ENCODE data around the gene SLAIN2.

The SLAIN2 gene

GRCh38 chr4:48372272-48372671, 30.9 kb downstream of the SLAIN2 start:
- Mint-ChIP-seq H3K4me1 (peaks cover 45% of the 10 kb centered on the region), H3K9me3 (no peaks in the 10 kb centered on the region), H3K4me3 (no peak overlapping the region), H3K36me3 (peaks cover 21% of the 10 kb centered on the region), H3K27ac (no peak overlapping the region)
- ATAC-seq (no peak), DNase-seq (ENCODE audit: low spot score in 2 of 2) (no peak)

DNA sequence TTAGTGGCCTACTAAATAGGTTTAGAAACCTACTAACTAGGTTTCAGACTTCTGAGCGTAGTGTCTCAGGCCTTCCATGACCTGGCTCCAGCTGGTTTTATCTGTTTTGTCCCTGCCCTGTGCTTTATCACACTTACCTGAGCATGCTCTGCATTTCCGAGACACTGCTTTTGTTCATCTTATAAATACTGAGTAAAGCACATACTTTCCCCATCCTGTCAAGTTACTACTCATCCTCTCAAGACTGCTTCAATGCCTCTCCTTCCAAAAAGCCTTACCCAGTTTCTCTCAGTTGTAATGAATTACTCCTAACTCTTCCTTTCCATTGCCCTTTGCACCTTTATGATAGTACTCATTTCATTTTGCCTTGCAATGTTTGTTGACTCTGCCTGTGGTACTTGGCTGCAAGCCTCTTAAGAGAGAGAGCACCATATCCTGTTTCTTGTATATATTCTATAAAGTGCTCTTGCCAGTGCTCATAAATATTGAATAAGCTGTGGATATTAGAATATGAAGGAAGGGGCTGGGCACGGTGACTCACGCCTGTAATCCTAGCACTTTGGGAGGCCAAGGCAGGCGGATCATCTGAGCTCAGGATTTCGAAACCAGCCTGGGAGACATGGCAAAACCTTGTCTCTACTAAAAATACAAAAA, 34.4 kb downstream of the SLAIN2 start:
- no peak overlapping the region for H3K4me3 Mint-ChIP-seq
- H3K4me1 Mint-ChIP-seq, result peaks cover 26% of the 10 kb centered on the region
- ATAC-seq (no peak), DNase-seq (ENCODE audit: low spot score in 2 of 2) (no peak)
- H3K36me3 Mint-ChIP-seq, result peaks cover 49% of the 10 kb centered on the region
- peak overlapping the region; percentile 6 for H3K27ac Mint-ChIP-seq
- no peaks in the 10 kb centered on the region for H3K9me3 Mint-ChIP-seq

- Mint-ChIP-seq H3K36me3 (peaks cover 74% of the 10 kb centered on the region), H3K9me3 (no peaks in the 10 kb centered on the region), H3K4me3 (no peak overlapping the region), H3K4me1 (peaks cover 11% of the 10 kb centered on the region), H3K27ac (no peak overlapping the region)
- DNase-seq (ENCODE audit: low spot score in 2 of 2) (no peak), ATAC-seq (no peak)
Measured at GRCh38 chr4:48379587-48380180, 38.4 kb downstream of the SLAIN2 start.

DNA sequence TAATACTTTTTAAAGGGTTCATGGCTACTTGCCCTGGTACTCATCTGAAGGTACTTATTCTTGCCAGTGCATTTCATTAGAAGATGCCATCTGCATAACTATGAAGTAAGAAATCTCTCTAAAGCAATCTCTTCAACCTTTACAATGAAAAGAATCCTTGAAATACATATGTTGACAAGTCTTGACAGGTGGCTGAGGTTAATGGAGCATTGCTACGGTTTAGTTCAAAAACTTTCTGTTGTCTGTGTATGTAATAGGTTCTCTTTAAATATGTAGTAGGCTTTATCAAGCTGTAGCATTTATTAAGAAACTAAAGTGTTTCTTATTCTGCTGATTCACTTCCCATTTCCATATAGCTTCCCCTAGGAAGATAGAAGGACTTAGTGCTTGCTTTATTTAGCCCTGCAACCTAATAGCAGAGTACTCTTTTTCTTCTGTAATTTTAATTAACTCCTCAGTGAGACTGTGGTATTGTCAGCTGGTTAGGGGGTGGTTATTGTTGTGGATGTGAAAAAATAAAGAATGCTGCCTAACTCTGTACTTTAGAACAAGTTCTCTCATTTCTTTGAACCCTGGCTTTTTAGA, 39.3 kb downstream of the SLAIN2 start:
- no peak overlapping the region for H3K27ac Mint-ChIP-seq
- no peaks in the 10 kb centered on the region for H3K9me3 Mint-ChIP-seq
- no peak overlapping the region for H3K4me3 Mint-ChIP-seq
- DNase-seq (ENCODE audit: low spot score in 2 of 2), result no peak
- H3K36me3 Mint-ChIP-seq, result peaks cover 77% of the 10 kb centered on the region
- ATAC-seq, result no peak
- peaks cover 3% of the 10 kb centered on the region for H3K4me1 Mint-ChIP-seq

- no peak overlapping the region for H3K27ac Mint-ChIP-seq
- H3K4me1 Mint-ChIP-seq, result no peaks in the 10 kb centered on the region
- ATAC-seq (no peak), DNase-seq (ENCODE audit: low spot score in 2 of 2) (no peak)
- peaks cover 72% of the 10 kb centered on the region for H3K36me3 Mint-ChIP-seq
- H3K4me3 Mint-ChIP-seq, result no peak overlapping the region
- H3K9me3 Mint-ChIP-seq, result no peaks in the 10 kb centered on the region
Measured at GRCh38 chr4:48388525-48389154, 47.3 kb downstream of the SLAIN2 start.

DNA sequence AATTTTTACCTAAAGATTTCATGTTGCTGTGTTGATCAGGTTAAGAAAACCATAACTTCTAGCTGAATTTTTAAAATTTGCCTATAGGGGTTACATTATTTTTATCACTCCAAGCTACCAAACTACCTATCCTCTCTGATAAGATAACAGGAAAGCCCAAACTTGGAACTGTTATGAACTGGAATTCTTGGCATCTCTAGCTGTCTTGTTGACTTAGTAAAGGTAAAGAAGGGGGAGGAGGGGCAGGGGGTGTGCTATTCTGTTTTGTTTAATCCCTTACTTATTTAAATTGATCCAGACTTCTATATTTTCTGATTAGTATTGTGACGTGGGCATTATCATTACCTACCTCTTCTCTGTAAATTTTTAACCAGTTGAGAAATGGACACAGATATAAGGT, 54.7 kb downstream of the SLAIN2 start:
- Mint-ChIP-seq H3K36me3 (peaks cover 35% of the 10 kb centered on the region), H3K4me3 (no peak overlapping the region), H3K9me3 (no peaks in the 10 kb centered on the region), H3K27ac (no peak overlapping the region), H3K4me1 (peaks cover 30% of the 10 kb centered on the region)
- ATAC-seq, result no peak
- no peak for DNase-seq (ENCODE audit: low spot score in 2 of 2)

DNA sequence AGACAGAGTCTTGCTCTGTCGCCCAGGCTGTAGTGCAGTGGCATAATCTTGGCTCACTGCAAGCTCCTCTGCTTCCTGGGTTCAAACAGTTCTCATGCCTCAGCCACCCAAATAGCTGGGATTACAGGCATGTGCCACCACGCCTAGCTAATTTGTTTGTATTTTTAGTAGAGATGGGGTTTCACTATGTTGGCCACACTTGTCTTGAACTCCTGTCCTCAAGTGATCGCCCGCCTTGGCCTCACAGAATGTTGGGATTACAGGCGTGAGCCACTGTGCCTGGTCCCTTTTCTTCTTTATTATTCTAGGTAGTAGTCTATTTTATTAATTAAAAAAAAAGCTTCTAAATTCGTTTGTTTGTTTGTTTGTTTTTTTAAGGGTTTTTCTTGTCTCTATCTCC, 59.1 kb downstream of the SLAIN2 start:
- Mint-ChIP-seq H3K36me3 (peaks cover 32% of the 10 kb centered on the region), H3K4me1 (peaks cover 43% of the 10 kb centered on the region), H3K4me3 (no peak overlapping the region), H3K27ac (peak overlapping the region; percentile 1), H3K9me3 (no peaks in the 10 kb centered on the region)
- DNase-seq (ENCODE audit: low spot score in 2 of 2), result no peak
- no peak for ATAC-seq

DNA sequence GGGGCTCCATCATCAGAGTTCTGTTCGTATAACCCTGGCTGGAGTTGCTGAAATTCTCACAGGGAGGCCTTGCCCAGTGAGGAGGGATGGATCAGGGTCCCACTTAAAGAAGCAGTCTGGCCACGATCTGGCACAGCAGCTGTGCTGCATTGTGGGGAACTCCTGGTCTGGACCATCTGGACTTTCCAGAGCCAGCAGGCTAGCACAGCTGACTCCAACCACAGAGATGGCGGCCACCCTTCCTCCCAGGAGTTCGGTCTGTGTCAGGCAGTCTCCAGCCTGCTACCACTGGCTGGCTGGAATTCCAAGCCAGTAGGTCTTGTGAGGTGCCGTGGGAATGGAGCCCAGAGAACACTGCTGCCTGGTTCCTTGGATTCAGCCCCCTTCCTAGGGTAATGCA, 62.0 kb downstream of the SLAIN2 start:
- no peaks in the 10 kb centered on the region for H3K9me3 Mint-ChIP-seq
- DNase-seq (ENCODE audit: low spot score in 2 of 2) (no peak), ATAC-seq (no peak)
- no peak overlapping the region for H3K4me3 Mint-ChIP-seq
- peaks cover 34% of the 10 kb centered on the region for H3K4me1 Mint-ChIP-seq
- H3K36me3 Mint-ChIP-seq, result peaks cover 17% of the 10 kb centered on the region
- no peak overlapping the region for H3K27ac Mint-ChIP-seq

DNA sequence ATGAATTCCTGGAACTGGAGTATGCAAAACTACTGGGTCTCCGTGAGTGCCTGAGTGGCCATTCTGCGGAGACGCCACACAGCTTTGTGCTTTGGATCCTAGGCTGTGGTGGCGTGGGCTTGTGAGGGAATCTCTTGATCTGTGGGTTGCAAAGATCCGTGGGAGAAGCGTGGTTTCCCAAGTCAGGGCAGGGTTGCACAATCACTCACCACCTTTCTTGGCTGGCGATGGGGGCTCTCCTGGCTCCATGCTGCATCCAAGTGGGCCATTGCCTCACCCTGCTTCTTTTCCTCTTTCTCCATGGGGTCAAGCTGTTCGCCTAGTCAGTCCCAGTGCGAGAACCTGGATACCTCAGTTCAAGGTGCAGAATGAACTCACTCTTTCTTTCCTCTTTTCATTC, 62.5 kb downstream of the SLAIN2 start:
- Mint-ChIP-seq H3K27ac (no peak overlapping the region), H3K4me3 (no peak overlapping the region), H3K4me1 (peaks cover 30% of the 10 kb centered on the region)

GRCh38 chr4:48405924-48406323, 64.6 kb downstream of the SLAIN2 start:
- Mint-ChIP-seq H3K4me3 (no peak overlapping the region), H3K36me3 (peaks cover 27% of the 10 kb centered on the region), H3K4me1 (peaks cover 19% of the 10 kb centered on the region), H3K27ac (no peak overlapping the region), H3K9me3 (no peaks in the 10 kb centered on the region)
- ATAC-seq, result no peak
- DNase-seq (ENCODE audit: low spot score in 2 of 2), result no peak

More for the DNA sequence above, 62.5 kb downstream of the SLAIN2 start:
- H3K36me3 Mint-ChIP-seq, result peaks cover 19% of the 10 kb centered on the region
- H3K9me3 Mint-ChIP-seq, result no peaks in the 10 kb centered on the region
- no peak for DNase-seq (ENCODE audit: low spot score in 2 of 2)
- ATAC-seq, result no peak

- Mint-ChIP-seq H3K4me1 (peaks cover 7% of the 10 kb centered on the region), H3K36me3 (peaks cover 16% of the 10 kb centered on the region), H3K9me3 (no peaks in the 10 kb centered on the region), H3K27ac (no peak overlapping the region), H3K4me3 (no peak overlapping the region)
- no peak for ATAC-seq
- no peak for DNase-seq (ENCODE audit: low spot score in 2 of 2)
Measured at GRCh38 chr4:48409203-48409602, 67.9 kb downstream of the SLAIN2 start.

DNA sequence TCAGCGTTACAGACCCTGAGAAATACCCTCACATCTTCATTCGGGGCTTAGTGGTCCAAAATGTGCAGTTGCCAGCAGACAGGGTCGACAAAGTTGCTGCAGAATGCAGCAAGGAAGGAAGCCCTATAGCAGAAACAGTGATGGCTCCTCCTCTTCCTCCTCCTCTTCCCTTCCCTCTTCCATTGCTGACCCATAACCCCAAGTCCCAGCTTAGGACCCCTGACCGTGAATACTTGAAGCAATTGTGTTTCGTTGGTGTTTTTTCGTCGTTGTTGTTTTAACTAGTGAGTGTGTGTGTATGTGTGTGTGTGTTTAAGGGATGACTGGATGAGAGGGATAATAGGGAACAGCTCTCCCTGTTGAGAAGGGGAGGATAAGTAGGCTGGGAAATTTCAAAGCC, 69.5 kb downstream of the SLAIN2 start:
- Mint-ChIP-seq H3K4me1 (peaks cover 5% of the 10 kb centered on the region), H3K9me3 (no peaks in the 10 kb centered on the region), H3K36me3 (peaks cover 16% of the 10 kb centered on the region), H3K4me3 (no peak overlapping the region), H3K27ac (no peak overlapping the region)
- DNase-seq (ENCODE audit: low spot score in 2 of 2), result no peak
- ATAC-seq, result no peak

DNA sequence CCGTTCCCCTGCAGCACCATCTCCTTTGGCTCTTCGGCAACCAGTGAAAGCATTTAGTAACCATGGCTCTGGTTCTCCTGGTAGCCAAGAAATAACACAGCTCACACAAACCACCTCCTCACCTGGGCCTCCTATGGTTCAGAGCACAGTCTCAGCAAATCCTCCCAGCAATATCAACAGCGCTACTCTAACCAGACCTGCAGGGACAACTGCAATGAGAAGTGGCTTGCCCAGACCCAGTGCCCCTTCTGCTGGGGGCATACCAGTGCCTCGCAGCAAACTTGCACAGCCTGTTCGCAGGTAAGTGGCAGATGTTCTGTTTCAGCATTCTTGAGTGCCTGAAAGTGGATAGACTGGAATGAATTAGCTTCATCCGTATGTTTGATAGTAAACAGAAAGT, 78.8 kb downstream of the SLAIN2 start:
- H3K4me3 Mint-ChIP-seq, result no peak overlapping the region
- peaks cover 6% of the 10 kb centered on the region for H3K4me1 Mint-ChIP-seq
- H3K27ac Mint-ChIP-seq, result no peak overlapping the region
- H3K9me3 Mint-ChIP-seq, result peaks cover 3% of the 10 kb centered on the region
- ATAC-seq (no peak), DNase-seq (ENCODE audit: low spot score in 2 of 2) (no peak)
- H3K36me3 Mint-ChIP-seq, result peaks cover 39% of the 10 kb centered on the region

DNA sequence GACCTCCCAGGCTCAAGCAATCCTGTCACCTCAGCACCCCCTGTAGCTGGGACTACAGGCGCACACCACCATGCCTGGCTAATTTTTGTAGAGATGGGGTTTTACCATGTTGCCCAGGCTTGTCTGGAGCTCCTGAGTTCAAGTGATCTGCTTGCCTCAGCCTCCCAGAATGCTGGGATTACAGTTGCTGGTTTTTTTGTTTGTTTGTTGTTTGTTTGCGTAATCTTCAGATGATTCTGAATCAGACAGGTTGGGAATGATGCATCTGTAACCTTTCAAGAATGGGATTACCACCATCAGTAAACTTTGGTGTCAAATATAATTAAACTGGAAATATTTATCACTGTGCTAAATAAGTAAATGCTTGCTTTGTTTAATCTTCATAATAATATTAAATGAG, 79.8 kb downstream of the SLAIN2 start:
- no peak overlapping the region for H3K27ac Mint-ChIP-seq
- no peak for DNase-seq (ENCODE audit: low spot score in 2 of 2)
- peaks cover 3% of the 10 kb centered on the region for H3K9me3 Mint-ChIP-seq
- no peak overlapping the region for H3K4me3 Mint-ChIP-seq
- no peak for ATAC-seq
- H3K4me1 Mint-ChIP-seq, result peaks cover 6% of the 10 kb centered on the region
- peaks cover 39% of the 10 kb centered on the region for H3K36me3 Mint-ChIP-seq

GRCh38 chr4:48428926-48429325, 87.6 kb downstream of the SLAIN2 start:
- Mint-ChIP-seq H3K36me3 (peaks cover 11% of the 10 kb centered on the region), H3K4me3 (no peak overlapping the region), H3K9me3 (no peaks in the 10 kb centered on the region), H3K27ac (no peak overlapping the region), H3K4me1 (peaks cover 27% of the 10 kb centered on the region)
- peak; percentile 74 for ATAC-seq
- no peak for DNase-seq (ENCODE audit: low spot score in 2 of 2)
